GM13977 (cell line): ENCODE data around the gene FAR2.
A peak's percentile ranks its signal among the peaks of the same experiment; 100 is the strongest.
"Not testable (repeated sequence)": the region's sequence is repeated elsewhere in the genome, so short reads cannot be mapped to it uniquely, and the experiment has no call there.

Experiments
- DNase-seq: peaks from one replicate; pipeline ENCODE4 v3.0.0; 2012; ENCODE audit warnings: low spot score
- in situ Hi-C: fragments of 300-500 bp; cut with MboI; formaldehyde crosslinking; loops from one replicate; pipeline ENCODE4 v1.12.0; 2022; ENCODE audit warnings: low sequenced_read_pairs, low pct_unique_long_range_greater_than_20kb, mixed read lengths, inconsistent platforms; ENCODE audit not compliant: unreplicated experiment
- TF ChIP-seq, protein P1 (sequence below): IDR thresholded peaks from 2 replicates; pipeline ENCODE4 v1.5.1; 2012; ENCODE audit warnings: mild to moderate bottlenecking, control low read depth; ENCODE audit not compliant: insufficient read depth; ENCODE audit errors: extremely low read depth, missing control alignments

Gene FAR2

GRCh38 chr12:29160230-29160629 lies 11.2 kb downstream of the FAR2 start:
- in situ Hi-C loops: no loop called here
- TF ChIP-seq, protein P1, sequence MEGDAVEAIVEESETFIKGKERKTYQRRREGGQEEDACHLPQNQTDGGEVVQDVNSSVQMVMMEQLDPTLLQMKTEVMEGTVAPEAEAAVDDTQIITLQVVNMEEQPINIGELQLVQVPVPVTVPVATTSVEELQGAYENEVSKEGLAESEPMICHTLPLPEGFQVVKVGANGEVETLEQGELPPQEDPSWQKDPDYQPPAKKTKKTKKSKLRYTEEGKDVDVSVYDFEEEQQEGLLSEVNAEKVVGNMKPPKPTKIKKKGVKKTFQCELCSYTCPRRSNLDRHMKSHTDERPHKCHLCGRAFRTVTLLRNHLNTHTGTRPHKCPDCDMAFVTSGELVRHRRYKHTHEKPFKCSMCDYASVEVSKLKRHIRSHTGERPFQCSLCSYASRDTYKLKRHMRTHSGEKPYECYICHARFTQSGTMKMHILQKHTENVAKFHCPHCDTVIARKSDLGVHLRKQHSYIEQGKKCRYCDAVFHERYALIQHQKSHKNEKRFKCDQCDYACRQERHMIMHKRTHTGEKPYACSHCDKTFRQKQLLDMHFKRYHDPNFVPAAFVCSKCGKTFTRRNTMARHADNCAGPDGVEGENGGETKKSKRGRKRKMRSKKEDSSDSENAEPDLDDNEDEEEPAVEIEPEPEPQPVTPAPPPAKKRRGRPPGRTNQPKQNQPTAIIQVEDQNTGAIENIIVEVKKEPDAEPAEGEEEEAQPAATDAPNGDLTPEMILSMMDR: no peak
- DNase-seq: no peak

DNA sequence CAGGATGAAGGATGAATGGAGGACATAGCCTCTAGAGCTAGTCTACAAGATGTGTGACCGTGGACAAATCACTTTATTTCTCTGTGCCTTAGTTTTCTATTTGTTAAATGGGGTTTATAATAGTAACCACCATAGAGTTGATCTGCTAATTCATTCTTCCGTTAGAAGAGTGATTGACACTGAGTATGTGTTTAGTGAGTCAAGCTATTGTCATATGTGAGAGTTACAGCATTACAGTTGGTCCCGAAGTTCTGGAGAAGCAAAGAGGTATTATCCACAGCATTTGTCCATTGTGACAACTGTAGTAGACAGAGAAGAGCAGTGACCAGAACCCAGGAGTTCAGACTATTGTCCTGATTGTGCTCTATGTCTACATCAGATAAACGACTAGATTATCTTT lies 14.1 kb downstream of the FAR2 start:
- in situ Hi-C loops: no loop called here
- DNase-seq: no peak
- TF ChIP-seq, protein P1: no peak

DNA sequence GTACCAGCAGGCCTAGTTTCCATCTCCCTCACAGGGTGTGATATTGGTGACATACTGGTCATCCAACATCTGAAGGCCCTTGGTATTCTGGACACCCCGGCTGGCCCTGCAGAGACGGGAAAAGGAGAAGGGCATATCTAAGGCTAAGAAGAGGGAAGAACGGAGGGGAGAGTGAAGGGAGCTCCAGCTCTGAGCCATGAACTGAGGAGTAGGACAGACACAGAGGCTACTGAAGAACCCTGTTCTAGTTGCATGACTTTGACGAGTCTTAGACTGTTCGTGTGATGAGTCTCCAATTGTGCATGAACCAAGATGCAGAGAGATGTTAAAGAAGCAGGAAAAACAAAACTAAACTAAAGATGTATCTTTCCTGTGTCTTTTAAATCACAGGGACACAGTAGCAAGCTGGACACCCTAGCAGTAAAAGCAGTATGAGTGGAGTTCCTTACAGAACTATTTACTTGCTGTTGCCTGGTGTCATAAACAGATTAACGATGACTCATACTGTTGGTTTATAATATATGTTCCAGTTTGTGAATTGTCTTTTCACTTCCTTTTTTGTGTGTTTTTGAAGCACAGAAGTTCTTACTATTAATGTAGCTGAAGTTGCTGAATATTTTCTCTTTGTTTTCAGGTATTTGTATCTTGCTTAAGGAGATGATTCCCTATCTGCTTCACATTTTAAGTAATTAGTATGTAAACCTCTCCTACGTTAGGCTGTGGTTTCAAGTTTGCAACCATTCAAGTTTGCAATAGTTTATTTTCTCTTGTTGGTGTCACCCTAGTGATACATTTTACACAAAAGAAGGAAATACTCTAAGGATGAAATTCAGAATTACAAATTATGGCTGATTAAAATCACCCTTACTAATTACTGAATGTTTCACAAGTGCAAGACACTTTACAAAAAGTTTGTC lies 15.7 kb downstream of the FAR2 start:
- in situ Hi-C loops: no loop called here
- DNase-seq: peak; percentile 78
- TF ChIP-seq, protein P1: no peak

DNA sequence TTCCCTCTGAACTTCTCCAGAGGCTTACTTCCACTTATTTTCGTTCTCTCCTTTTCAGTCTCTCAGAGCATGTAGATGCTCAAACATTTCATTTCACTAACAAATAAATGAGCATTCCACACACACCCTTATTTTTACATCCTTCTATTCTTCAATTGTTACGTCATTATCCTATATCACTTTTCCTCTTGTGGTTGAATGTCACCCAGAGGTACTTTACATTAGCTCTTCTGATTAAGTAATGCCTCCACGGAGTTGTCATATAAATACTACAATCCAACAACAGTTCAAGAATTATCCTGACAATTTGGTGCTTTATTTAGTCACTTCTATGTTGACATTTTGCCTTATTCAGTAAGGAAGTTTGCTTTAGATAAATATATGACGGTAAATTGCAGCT lies 18.4 kb downstream of the FAR2 start:
- TF ChIP-seq, protein P1: no peak
- in situ Hi-C loops: no loop called here
- no peak for DNase-seq

DNA sequence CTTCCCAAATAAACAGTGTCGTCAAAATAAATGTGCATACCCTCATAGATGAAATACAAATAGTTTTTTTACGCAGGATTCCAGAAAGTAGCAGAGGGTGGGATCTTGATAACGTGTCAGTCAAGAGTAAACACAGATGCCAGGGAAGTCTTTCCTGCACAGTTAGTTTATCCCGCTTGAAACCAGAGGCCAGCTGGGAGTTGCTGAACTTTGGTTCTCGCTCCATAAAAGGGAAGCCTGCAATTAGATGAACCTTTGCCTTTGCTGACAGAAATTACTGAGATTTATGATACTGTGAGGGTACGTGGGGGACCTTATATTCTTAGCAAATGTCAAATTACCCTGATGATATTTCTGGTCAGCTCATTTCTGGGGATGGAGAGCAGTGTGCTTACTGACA lies 18.9 kb downstream of the FAR2 start:
- TF ChIP-seq, protein P1: no peak

DNA sequence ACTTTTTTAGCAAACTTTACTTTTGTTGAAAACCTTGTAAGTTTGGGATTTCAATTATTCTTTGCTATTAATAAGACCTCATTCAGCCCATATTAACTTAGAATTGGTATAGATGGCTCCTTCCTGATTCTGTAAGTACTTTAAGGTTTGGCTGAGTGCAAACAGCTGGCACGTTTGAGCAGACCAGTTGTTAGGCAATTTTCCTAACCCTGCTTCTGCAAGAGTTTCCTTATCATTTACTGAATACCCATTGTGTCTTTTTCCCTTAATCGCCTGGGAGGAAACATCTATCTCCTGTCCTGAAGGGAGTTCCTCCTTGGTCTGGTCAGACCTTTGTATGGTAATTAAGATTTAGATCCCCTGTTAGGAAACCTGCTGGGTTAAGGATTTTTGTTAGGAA lies 20.9 kb downstream of the FAR2 start:
- DNase-seq: not testable (repeated sequence)

More for the DNA sequence above, 18.9 kb downstream of the FAR2 start:
- DNase-seq: no peak
- in situ Hi-C loops: no loop called here

DNA sequence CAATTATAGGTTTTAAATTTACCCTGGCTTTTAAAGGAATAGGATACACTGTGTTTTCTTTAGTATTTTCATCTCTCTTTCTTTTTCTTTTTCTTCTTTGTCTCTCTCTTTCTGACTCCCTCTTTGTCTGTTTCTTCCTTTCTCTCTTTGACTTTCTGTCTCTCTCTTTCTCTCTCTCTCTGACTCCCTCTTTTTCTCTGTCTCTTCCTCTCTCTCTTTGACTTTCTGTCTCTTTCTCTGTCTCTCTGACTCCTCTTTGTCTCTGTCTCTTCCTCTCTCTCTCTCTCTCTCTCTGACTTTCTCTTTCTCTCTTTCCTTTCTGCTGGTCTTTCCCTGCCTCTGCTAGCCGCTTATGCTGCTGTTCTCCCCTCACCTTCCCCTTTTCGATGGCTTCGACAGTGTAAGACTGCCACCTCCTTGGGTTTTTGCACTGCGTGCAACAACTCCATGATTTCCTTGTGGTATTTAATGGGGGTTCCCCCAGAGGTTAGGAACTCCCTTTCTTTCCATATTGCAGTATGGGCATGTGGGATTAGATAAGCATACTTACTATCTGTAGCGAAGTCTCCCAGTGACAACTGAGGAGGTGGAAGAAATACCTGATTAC lies 21.5 kb downstream of the FAR2 start:
- DNase-seq, in situ Hi-C loops: not testable (repeated sequence)

More for the DNA sequence above, 20.9 kb downstream of the FAR2 start:
- in situ Hi-C loops: not testable (repeated sequence)
